GM12878 (cell line): ENCODE measurements around the gene DCC. TPM values are rescaled to one million over a fixed set of nuclear protein-coding genes. Genes with fewer than 3 reads are reported as not detected.

Experiments
- ATAC-seq: fragments of 200-7000 bp; cut with Tn5 transposase; 3 replicates; pipeline ENCODE4 v1.9.1; 2020; ENCODE audit warnings: mild to moderate bottlenecking, moderate library complexity
- BruUV-seq: library from RNA; stranded (reverse); fragments of 400-500 nt; replicated peaks from 2 replicates; lab custom pipeline; 2021; lab: Mats Ljungman, UMichigan
- CTCF ChIA-PET: fragments of 300-600 bp; sonication (Branson Sonifier 250); formaldehyde crosslinking; extraction: SDS; loops from one replicate; lab custom pipeline; 2021; ENCODE audit warnings: inconsistent platforms; lab: Yijun Ruan, JAX
- POLR2A ChIA-PET: fragments of 350-600 bp; formaldehyde crosslinking; extraction: SDS; loops from one replicate; lab custom pipeline; 2021; ENCODE audit warnings: inconsistent platforms; lab: Charles Lee
- RAD21 ChIA-PET: fragments of 300-600 bp; sonication (Branson Sonifier 250); formaldehyde crosslinking; loops from one replicate; lab custom pipeline; 2023; ENCODE audit warnings: antibody characterized with exemption; ENCODE audit not compliant: unreplicated experiment; lab: Charles Lee
- SMC1A ChIA-PET: fragments of 300-600 bp; sonication (Branson Sonifier 250); formaldehyde crosslinking; loops from one replicate; lab custom pipeline; 2023; ENCODE audit not compliant: unreplicated experiment, uncharacterized antibody; lab: Charles Lee
- DNase-seq: peaks from one replicate; pipeline ENCODE4 v3.0.0-alpha.2; 2011; ENCODE audit warnings: low read depth, low spot score
- FAIRE-seq: peaks from 3 replicates; lab custom pipeline; 2011; peaks lifted over from hg19 to GRCh38; lab: Jason Lieb, UNC
- H2AFZ ChIP-seq: 2 replicates; pipeline ENCODE4 v1.6.0; 2011; ENCODE audit warnings: low read depth, low read length, control low read depth; ENCODE audit not compliant: control insufficient read depth
- H3K27ac ChIP-seq: 2 replicates; pipeline ENCODE4 v1.5.1; 2011; ENCODE audit warnings: control low read depth; ENCODE audit not compliant: control insufficient read depth, insufficient read depth
- H3K27me3 ChIP-seq, 2 experiments: replicated peaks in 1 of 2; 2 replicates each; pipeline versions ENCODE4 v1.6.0 to v1.6.1; 2011; ENCODE audit warnings: low read length in 1 of 2; ENCODE audit not compliant: control insufficient read depth in 2 of 2, insufficient read depth in 2 of 2
- H3K36me3 ChIP-seq, 2 experiments: 2 replicates each; pipeline ENCODE4 v1.5.1; 2011; ENCODE audit warnings: low read length in 1 of 2; ENCODE audit not compliant: control insufficient read depth in 2 of 2, insufficient read depth in 2 of 2
- H3K4me1 ChIP-seq: 2 replicates; pipeline ENCODE4 v1.6.1; 2011; ENCODE audit warnings: mild to moderate bottlenecking, low read length, moderate library complexity, mixed read lengths; ENCODE audit not compliant: control insufficient read depth, insufficient read depth
- H3K4me2 ChIP-seq: 2 replicates; pipeline ENCODE4 v1.6.0; 2011; ENCODE audit warnings: control low read depth; ENCODE audit not compliant: control insufficient read depth, insufficient read depth
- H3K4me3 ChIP-seq: fragments of 200-600 bp; sonication (generic); 2 replicates; pipeline ENCODE4 v1.5.1; 2016
- H3K79me2 ChIP-seq: 2 replicates; pipeline ENCODE4 v1.6.0; 2011; ENCODE audit warnings: low read length; ENCODE audit not compliant: control insufficient read depth, insufficient read depth
- H3K9ac ChIP-seq: 2 replicates; pipeline ENCODE4 v1.8.0; 2011; ENCODE audit warnings: low read length, control low read depth, mixed read lengths; ENCODE audit not compliant: control insufficient read depth, insufficient read depth
- H3K9me3 ChIP-seq: replicated peaks from 3 replicates; pipeline ENCODE4 v1.5.1; 2011; ENCODE audit warnings: mild to moderate bottlenecking, low read length; ENCODE audit not compliant: control insufficient read depth, insufficient read depth
- H4K20me1 ChIP-seq: 2 replicates; pipeline ENCODE4 v1.6.0; 2011; ENCODE audit not compliant: control insufficient read depth, insufficient read depth
- ATF7 ChIP-seq: fragments of 450-650 bp; IDR thresholded peaks from 2 replicates; pipeline ENCODE4 v1.6.1; 2016; ENCODE audit warnings: low read depth, mild to moderate bottlenecking
- E2F4 ChIP-seq: IDR thresholded peaks from 2 replicates; pipeline ENCODE4 v1.6.1; 2012; ENCODE audit warnings: low read depth, low read length, improper control_type of control experiment
- MYC ChIP-seq: IDR thresholded peaks from 2 replicates; pipeline ENCODE4 v1.6.1; 2011; ENCODE audit warnings: mild to moderate bottlenecking, low read length, moderate library complexity, inconsistent platforms; ENCODE audit not compliant: insufficient read depth, insufficient replicate concordance, insufficient read length, severe bottlenecking
- NR2F1 ChIP-seq: fragments of 450-650 bp; conservative IDR thresholded peaks from 2 replicates; pipeline ENCODE4 v1.6.1; 2017; ENCODE audit warnings: mild to moderate bottlenecking
- SP1 ChIP-seq: IDR thresholded peaks from one replicate; pipeline ENCODE4 v1.6.1; 2011; ENCODE audit warnings: low read depth, low read length
- SUPT20H ChIP-seq: IDR thresholded peaks from 2 replicates; pipeline ENCODE4 v1.6.1; 2011; ENCODE audit warnings: low read depth, mild to moderate bottlenecking, low read length, moderate library complexity, borderline replicate concordance; ENCODE audit not compliant: control insufficient read depth
- ZSCAN29 ChIP-seq: fragments of 450-650 bp; IDR thresholded peaks from 2 replicates; pipeline ENCODE4 v1.6.1; 2017; ENCODE audit warnings: mild to moderate bottlenecking, moderate library complexity
- in situ Hi-C: fragments of 300-500 bp; cut with MboI; formaldehyde crosslinking; loops from 9 replicates; pipeline ENCODE4 v1.14.3; 2018; ENCODE audit warnings: mixed read lengths
- intact Hi-C: fragments of 100-400 bp; cut with micrococcal nuclease; formaldehyde crosslinking; loops from one replicate; pipeline ENCODE4 v1.14.2; 2022; ENCODE audit not compliant: unreplicated experiment
- polyA plus RNA-seq, 11 experiments: library from polyadenylated mRNA; depleted of rRNA in 4 of 11; unstranded in 6 of 11; stranded (reverse) in 5 of 11; fragments of >200 nt; fragmentation: Nextera tagmentation in 4 of 11; fragmentation: Illumina TruSeq in 1 of 11; extraction: Ambion mirVana in 4 of 11; extraction: Trizol in 1 of 11; gene quantifications; 1 replicate in 1 of 11; 2 replicates in 10 of 11; pipeline versions ENCODE4 v1.2.1 to v1.2.3, GENCODE V29; 2011 to 2016; ENCODE audit warnings: inconsistent platforms in 2 of 11, missing spikeins in 2 of 11, low read depth in 1 of 11
- total RNA-seq, 4 experiments: library from RNA; depleted of rRNA in 3 of 4; stranded (reverse); fragments of >200 nt in 3 of 4; fragmentation: Illumina TruSeq in 1 of 4; extraction: Trizol in 1 of 4; gene quantifications; 2 replicates each; pipeline versions ENCODE4 v1.2.1 to v1.2.3, GENCODE V29; 2013 to 2021

The DCC gene
- total and polyA plus RNA-seq, 10 of the 15 experiments (the other 5 are each of a cell fraction or from before 2014, with no cell fraction given), result 0.01 TPM; not detected in 9

GRCh38 chr18:52875725-52876124, 535.7 kb downstream of the DCC start (continued):
- TF ChIP-seq ZSCAN29 (no peak), NR2F1 (no peak), E2F4 (no peak), ATF7 (no peak), SUPT20H (no peak), MYC (no peak)

GRCh38 chr18:52888014-52888413, 548.0 kb downstream of the DCC start:
- H3K4me3 ChIP-seq, result no peak overlapping the region
- BruUV-seq, result no TSS peak
- in situ Hi-C loops, result no loop called here
- H3K27me3 ChIP-seq, result no peaks in the 10 kb centered on the region
- ChIA-PET POLR2A (no interaction called here), SMC1A (no interaction called here), RAD21 (no interaction called here)
- H3K79me2 ChIP-seq, result no peaks in the 10 kb centered on the region
- H3K36me3 ChIP-seq, result no peaks in the 10 kb centered on the region
- no peaks in the 10 kb centered on the region for H3K4me1 ChIP-seq
- FAIRE-seq, result no peak
- no peak for ATAC-seq
- H3K9ac ChIP-seq, result no peak overlapping the region
- no peaks in the 10 kb centered on the region for H3K9me3 ChIP-seq
- H4K20me1 ChIP-seq, result no peaks in the 10 kb centered on the region
- no peak overlapping the region for H3K4me2 ChIP-seq
- no peak for DNase-seq
- no peak for TF ChIP-seq SP1
- TF ChIP-seq, all 136 proteins: peak for 0
- CTCF ChIA-PET, result no interaction called here
- Histone ChIP-seq H2AFZ (no peak overlapping the region), H3K27ac (no peak overlapping the region)
- intact Hi-C loops, result no loop called here
